Stimulated activated CD8-positive, alpha-beta memory T cell treated with anti-CD3 and anti-CD28 coated beads, Interleukin-15, amount 100 ng/mL, for 1 hour (primary cell): ENCODE results near the gene CEP295NL.
A peak's percentile ranks its signal among the peaks of the same experiment; 100 is the strongest.
"Not testable (repeated sequence)": the region's sequence is repeated elsewhere in the genome, so short reads cannot be mapped to it uniquely, and the experiment has no call there.

ENCODE experiments used
- DNase-seq: peaks from one replicate; pipeline ENCODE4 v3.0.0-alpha.2; 2020; ENCODE audit warnings: low read depth

CEP295NL gene

DNA sequence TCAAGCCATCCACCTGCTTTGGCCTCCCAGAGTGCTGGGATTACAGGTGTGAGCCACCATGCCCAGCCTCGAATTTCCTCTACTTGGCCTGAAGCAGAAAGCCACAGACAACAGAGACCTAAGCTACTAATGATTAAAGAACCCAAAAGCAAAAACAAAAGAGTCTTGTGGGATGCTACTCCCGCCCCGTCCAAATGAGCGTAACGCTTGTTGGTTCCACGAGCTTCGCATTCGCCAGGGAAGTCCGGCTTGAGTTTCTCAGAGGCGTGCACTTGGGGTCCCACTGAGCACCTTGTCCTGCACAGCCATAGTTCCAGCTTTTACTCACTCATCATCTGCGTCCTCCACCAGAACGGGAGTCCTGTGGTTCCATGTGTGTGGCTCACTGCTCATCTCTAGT, 16.0 kb downstream of the CEP295NL start:
- no peak for DNase-seq

DNA sequence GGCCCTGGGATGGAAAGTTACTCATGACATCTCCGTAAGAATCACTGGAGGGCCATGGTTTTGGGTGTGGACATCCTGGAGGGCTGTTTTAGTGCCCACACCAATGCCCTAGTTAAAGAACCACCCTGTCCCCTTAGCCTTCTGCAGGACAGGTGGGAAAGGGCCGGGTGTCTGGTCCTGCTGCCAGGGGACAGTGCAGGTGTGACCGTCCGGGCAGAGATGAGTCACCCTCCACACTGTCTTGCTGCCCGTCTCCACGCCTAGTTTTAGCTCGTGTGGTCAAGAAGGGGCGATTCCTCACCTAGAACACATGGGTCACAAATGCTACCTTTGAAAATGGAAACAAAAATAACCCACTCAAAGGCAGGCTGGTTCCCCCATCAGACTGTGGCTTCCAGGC, 17.0 kb downstream of the CEP295NL start:
- no peak for DNase-seq

DNA sequence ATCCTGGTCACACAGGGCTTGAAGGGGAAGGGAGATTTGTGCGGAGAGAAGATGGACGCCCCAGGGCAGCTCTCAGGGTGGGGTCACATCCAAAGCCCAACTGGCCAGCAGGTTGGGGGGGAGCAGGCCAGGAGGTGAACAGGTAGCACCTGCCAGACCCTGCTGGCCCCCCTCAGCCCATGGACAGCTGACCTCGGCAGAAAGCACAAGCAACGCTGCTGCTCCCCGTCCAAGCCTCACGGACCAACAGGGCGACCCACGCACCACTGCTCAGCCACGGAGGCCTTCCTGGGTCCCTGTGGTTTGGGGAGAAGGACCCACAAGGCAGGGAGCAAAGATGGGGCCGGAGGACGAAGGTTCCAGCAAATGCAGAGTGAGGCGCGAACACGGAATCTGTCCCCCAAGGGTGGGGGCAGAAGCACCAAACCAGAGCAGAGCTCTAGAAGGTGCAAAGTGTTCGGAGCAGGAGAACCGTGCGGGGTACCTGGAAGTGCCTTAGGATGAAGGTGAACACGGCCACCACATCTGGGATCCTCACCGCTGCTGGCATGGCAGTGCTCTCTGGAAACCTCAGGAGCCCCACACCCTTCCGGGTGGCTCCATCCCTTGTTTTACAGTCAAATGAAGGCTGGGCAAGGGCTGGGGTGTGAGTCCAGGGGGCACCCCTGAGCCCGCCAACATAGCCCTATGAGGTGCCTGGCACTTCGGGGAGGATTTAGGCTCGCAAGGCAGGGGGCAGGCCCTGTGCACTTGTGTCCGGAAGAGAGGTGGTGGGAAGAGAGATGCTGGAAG, 17.9 kb downstream of the CEP295NL start:
- no peak for DNase-seq

DNA sequence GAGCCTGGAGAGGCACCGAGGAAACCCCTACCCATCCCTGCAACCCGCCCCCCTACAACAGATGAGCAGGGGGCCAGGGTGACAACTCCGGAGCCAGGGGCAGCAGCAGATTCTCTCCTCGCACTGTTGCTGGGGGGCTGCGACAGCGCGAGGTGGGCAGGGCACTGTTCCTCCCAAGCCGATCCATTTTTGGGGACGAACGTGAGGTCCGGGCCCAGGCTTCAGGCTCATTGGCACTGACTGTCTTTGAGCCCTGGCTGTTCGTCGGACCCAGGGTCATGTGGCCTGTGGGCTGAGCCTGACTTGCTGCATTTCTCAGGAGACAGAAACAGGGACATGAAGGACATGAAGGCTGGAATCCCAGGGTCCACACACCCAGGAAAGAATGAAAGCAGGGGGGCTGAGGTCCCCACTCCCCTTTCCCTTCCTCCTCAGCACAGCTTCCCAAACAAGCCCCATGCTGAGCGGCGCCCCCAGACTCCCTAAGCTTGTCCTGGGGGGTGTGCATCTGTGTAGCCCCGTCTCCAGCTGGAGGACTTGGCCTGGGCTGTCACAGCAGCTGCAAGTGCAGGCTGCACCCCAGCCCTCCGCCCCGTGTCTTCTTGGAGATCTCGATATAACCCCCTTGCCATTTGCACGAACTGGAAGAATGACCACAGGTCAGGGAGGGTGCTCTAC, 18.7 kb downstream of the CEP295NL start:
- no peak for DNase-seq

DNA sequence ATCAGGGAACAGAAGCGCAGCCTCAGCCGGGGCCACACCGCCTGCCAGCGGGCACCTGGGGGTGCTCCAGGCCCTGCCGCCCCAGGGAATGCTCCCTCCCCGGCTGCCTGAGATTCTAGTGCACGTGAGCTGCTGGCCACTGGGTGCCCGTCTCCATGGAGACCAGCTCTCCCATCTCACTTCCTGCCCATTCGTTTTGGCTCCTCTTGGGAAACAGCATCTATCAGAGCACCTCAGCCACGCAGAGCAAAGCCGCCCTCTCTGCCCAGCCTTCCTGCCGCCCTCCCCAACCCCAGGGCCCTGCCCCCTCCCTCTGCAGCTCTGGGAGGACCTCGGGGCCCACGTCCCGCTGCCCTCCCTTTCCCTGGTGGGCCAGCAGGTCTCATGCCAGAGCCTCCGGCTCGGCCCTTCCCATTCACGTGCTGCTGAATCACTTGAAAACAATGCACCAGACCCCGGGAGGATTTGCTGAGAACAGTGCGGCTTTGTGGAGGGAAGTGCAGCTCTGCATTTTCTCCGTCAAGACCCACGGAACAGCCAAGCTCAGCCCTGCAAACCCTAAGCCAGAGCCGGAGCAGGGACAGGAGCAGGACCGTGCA, 19.4 kb downstream of the CEP295NL start:
- no peak for DNase-seq

DNA sequence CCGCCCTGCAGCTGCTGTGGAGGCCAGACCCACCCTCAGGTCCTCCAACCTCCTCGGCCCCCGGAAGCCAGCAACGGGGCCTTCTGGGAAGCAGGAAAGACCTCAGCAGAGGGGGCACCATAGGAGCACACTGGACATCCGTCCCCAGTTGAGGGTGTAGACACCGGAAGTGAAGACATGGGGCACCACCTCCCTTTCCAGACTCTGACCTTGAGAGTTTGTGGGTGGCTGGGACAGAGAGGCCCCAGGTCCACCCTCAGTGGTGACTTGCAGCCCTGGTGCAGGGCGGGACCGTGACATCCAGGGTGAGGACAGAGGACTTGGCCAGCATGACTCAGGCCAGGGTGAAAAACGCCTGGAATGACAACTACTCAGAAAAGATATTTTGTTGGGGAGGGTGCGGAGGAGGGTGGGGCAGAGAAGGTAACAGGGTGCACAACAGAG, 19.9 kb downstream of the CEP295NL start:
- DNase-seq, result no peak

DNA sequence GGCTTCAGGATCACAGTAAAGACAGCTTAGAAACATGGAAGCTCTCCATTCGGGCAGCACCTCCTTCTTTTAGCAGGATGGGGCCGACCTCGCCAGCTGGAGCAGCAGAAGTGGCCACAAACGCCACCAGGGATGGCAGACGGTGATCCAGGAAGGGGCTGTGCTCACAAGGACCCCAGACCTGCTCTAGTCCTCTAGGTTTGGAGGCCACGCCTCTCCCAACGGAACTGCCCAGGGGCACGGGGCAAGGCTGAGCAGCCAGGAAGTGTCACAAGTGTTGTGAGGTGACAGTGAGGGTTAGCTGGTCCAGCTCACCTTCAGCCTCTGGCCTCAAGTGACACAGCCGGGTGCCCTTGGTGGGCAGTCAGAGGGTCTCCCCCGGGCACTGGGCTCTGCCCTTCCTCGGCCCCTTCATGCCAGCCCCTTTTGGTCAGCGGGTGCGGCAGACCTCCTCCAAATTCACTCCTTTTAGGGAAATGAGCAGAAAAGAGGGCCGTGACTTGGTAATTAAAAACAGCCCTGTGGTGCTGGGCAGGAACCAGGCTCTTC, 20.4 kb downstream of the CEP295NL start:
- no peak for DNase-seq

DNA sequence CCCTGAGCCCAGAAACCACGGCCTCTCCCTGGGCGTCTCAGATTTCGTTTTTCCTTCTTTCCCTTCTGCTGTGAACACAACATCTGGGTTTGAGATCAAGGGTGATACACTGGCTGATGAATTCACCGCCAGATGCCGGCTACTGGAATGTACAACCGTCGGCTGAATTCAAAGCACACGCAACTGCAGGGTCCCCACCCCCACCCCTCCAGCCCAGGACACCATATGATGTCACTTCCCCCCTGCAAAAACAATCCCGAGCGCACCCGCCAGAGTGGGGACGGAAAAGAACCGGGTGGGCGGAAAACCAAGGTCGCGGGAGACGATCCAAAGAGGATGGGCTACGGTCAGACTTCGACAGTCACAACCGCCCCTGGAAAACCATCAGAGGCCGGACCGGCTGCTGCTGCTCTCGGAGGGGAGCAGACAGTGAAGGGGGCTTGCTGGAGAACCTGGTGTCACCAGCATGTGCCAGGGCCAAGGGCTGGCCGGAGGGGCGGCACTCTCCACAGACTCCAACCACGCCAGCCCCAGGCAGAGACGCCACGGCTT, 23.3 kb downstream of the CEP295NL start:
- no peak for DNase-seq

DNA sequence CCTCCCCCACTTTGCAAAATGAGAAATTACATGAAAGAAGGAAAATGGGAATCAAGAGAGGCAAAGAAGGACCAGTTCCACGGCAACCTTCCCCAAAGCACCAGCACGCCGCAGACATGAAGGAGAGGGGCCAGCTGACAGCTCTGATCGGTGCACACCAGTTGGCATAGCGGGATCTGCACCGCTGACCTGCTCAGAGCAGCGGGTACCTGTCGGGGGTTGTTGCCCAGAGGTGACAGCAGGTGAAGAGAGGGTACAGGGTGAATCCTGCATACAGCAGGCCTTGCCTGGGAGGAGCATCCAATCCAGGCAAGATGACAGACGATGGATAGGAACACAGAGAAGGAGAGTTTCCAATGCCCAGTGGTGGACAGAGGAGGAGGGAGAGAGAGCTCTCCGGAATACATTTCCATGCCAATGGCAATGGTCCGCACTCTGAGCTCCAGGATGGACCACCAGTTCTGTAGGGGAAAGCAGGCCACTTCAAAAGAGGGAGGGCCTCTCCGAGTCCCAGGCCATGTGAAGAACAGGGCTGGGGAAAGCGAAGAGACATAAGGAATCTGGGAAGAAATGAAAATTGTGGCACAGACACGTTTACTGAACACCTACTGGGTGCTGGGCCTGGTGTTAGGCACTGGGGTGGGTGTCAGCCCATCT, 24.0 kb downstream of the CEP295NL start:
- no peak for DNase-seq

DNA sequence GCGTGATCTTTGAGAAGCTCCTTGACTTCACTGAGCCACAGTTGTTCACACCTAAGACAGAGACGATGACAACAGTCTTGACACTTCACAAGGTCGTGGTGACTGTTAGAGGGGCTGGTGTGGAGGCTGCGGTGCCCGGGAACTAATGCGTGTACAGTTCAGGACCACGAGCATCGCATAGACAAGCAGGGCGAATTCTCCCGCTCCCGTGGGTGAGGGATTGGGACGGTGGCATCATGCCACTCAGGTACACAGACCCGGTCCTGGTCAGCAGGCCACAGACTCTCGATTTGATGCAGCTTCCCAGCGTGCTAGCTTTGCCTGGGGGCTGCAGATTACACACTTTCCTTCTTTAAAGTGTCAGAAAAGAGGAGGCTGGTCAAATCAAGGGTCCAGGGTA, 24.7 kb downstream of the CEP295NL start:
- DNase-seq, result no peak

DNA sequence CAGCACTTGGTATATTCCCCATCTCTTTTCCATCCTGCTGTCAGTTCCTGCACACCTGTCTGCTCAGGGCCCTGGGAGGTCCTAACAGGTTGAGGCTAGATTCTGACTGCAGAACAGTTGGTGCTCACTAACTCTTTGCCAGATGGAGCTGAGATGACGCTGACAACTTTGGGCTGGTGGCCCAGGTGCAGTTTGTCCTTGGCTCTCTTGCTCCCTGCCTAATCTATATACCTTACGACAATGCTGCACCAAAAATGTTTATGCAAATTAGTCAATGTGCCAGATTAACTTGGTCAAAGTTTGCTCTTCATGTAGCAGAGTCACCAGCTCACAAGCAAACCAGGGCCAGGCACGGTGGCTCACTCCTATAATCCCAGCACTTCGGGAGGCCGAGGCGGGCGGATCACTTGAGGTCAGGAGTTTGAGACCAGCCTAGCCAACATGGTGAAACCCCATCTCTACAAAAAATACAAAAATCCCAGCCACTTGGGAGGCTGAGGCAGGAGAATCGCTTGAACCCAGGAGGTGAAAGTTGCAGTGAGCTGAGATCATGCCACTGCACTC, 26.0 kb downstream of the CEP295NL start:
- not testable (repeated sequence) for DNase-seq

DNA sequence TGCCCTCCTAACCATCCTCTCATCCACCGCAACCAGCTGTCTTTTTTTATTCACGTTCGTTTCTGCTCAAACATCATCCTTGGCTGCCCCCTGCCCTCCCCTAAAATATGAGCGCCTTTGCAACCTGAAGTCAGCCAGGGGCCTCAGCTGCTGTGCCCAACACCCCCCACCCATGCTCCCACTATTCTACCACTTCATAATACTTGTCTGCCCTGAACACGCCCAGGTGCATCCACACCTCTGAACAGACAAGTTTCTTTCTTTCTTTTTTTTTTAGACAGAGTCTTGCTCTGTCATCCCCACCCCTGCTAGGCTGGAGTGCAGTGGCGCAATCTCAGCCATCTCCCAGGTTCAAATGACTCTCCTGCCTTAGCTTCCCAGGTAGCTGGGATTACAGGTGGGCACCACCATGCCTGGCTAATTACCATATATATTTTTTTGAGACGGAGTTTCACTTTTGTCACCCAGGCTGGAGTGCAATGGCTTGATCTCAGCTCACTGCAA, 26.9 kb downstream of the CEP295NL start:
- DNase-seq, result no peak

DNA sequence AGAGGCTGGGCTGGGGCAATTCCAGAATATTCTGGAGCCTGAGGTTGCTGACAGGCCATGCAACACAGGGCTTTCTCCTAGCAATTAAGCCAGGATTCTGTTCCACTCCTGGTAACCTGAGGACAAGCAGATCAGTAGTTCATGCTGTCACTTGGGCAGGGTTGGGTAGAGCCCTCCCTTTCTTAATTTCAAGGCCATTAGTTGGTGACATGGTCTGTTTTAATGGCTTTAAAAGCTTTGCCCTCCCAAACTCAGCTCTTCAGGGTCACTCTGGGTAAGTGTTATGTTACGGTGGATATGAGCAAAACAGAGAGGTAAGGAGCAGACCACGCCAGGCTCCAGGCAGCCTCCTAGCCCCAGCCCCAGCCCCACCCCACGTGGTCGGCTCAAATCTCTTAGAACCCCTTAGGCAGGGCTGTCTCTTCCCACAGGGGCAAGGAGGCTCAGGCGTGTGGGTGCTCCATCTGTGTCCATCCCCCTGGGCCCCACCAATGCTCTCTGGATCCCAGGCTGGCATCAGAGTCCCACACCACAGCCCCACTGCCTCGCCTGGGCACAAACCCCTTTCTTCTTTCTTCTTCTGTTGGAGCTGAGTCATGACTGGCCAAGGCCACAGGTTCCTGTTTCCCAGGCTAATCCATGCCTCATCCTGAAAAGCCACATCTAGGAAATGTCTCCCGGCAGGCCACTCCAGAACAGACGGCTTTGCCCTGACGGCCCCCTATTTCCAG, 27.5 kb downstream of the CEP295NL start:
- DNase-seq, result no peak

DNA sequence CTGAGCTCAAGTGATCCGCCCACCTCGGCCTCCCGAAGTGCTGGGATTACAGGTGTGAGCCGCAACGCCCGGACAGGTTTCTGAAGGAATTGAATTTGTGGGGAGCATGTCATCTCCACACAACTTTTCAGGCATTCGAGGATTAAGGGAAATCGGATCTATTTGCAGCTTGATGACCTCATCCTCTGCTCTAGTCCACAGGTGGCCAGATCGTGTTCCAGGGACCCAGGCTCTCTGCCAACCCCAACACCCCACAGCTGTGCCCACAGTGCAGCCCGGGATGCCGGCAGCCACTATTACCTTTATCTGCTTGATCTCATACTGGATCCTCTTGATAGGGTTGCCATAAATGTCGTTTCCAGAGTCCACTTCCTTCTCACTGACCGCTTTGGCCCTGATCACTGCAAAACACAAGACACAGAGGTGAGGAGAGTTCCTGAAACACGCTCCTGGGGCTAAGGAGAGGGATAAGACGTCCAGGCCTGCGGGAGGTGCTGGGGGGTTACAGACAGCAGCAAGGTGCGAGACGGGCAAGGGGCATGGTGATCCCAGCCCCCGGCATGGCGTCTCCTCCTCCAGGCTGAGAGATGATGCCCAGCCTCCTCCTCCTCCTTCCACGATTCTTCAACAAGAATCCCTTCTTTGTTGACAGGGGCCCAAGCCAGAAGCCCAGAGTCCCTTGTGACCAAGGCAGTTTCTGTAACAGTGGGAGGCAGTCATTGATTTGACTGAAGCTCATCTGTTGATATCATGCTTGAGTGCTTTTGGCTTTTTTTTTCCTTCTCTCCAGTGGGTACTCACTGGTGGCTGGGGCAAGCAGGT, 29.3 kb downstream of the CEP295NL start:
- no peak for DNase-seq

DNA sequence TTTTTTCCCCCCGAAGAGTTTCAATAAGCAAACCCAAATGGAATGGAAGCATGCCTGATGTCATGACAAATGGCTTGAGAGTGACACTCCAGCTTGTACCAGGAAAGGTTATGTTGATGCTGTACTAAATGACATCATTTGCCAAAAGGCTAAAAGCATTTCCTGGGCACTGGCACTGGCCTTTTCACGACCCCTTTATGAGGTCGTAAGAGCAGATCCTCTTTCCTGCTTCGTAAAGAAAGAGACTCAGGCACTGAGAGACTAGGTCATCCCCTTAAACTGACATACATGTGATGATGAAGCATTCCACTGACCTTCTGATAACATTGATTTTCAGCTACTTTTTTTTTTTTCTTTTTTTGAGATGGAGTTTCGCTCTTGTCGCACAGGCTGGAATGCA, 30.5 kb downstream of the CEP295NL start:
- no peak for DNase-seq

DNA sequence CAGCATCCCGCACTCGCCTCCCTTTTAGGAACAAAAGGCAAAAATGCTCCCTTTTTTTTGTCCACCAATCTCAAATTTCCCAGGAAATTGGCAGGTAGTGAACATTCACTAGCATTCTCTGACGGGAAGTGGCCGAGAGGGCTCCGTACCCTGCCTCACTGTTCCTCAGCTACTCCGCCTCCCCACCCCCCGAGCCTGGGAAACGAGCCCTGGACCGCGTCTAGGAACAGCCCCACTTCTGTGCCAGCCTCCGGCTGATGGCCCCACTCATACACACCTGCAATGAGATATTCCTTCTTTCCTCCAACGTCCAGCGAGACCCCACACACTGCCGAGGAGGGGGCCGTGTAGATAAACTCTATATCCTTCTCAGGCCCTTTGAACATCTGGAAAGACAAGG, 32.4 kb downstream of the CEP295NL start:
- DNase-seq, result no peak

DNA sequence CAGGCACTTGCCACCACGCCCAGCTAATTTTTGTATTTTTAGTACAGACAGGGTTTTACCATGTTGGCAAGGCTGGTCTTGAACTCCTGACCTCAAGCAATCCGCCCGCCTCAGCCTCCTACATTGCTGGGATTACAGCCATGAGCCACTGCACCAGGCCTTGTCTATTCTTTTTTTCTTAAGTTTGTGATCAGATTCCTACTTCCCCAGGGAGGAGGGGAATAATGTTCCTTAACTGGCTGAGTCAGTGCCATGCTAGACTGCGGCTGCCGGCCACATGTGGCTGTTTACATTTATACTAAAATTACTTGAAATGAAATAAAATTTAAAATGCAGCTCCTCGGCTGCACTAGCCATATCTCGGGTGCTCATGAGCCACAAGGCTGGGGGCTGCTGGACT, 34.6 kb downstream of the CEP295NL start:
- DNase-seq, result no peak

DNA sequence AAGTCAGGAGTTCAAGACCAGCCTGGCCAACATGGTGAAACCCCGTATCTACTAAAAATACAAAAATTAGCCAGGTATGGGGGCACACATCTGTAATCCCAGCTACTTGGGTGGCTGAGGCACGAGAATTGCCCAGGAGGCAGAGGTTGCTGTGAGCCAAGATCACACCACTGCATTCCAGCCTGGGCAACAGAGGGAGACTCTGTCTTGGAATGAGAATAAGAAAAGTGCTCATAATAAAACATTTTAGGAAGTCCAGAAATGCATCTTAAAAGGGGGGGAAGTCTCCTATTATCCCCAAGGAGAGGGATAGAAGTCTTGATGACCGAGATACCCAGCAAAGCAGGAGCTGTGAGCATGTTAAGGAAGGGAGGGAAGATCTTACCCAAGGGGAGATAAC, 36.0 kb downstream of the CEP295NL start:
- DNase-seq, result not testable (repeated sequence)

DNA sequence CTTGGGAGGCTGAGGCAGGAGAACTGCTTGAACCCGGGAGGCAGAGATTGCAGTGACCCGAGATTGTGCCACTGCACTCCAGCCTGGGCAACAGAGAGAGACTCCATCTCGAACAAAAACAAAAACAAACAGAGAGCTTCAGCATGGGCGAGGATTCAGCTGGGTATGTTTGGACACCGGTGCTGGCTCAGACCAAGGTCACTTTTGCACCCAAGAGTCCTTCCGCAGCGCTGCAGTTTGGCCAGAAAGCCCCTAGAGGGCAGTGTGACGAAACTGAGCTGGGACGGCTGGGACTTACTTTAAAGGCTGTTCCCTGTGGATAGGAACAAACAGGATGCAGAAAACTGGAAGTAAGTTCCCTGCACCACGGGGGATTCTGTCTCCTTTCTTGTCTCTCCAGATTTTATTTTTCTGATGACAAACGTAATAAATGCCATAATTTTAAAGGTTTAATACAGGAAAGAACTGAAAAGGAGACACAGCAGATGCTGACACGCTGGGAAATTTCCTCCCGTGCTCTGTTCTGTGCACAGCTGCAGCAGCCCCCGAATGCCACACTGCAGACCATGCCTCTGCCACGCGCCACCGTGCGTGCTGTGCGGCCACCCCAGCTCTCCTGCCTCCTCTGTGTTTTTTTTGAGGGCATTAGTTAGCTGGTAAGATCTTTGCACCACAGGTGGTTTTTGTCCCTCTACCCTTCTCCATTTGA, 37.2 kb downstream of the CEP295NL start:
- peak; percentile 39 for DNase-seq
